Subcutaneous adipose tissue (tissue), 4 donors: ENCODE measurements around the gene ARID1B. TPM values are rescaled to one million over a fixed set of nuclear protein-coding genes. Genes with fewer than 3 reads are reported as not detected.

Experiments
- CTCF ChIP-seq: fragments of 450-650 bp; IDR thresholded peaks from one replicate; pipeline ENCODE4 v1.5.1; 2016; ENCODE audit warnings: low read depth, mild to moderate bottlenecking, control low read depth, antibody characterized with exemption, moderate library complexity
- total RNA-seq, 4 donors: library from RNA; depleted of rRNA; stranded (reverse); fragments of >200 nt; gene quantifications; one replicate each; pipeline ENCODE4 v1.1.0, GENCODE V29; 2016

Gene ARID1B
- total RNA-seq, 4 donors from 2014 or later, result 93.8 to 137 (median 104) TPM

DNA sequence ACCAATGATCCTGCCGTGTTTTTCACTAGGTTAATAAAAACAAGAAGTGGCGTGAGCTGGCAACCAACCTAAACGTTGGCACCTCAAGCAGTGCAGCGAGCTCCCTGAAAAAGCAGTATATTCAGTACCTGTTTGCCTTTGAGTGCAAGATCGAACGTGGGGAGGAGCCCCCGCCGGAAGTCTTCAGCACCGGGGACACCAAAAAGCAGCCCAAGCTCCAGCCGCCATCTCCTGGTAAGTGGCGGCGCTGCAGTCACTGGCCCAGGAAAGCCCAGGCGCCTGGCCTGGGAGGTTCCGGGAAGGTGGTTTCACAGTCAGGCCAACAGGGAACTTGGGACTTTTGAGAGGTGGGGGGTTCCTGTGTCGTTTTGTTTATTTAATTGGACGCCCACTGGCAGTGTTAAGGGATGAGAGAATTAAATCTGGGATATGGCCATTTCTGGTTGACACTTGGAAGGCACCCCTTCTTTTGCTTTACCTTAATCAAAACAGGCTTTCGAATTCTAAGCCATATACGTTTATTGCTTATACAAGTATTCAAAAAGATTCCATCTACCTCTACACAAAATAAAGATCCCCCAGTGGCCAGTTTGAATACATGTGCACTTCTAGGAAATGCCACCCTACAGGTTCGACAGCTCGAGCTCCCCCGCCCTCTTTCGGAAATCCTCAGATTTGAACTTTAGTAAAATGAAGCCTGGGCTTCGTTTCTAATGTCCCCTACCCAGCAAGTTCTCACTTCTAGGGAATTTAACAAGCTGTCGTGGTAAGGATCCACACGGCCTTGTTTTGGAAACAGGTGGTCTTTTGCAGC lies 407.2 kb downstream of the ARID1B start:
- no peak for TF ChIP-seq CTCF

GRCh38 chr6:157185171-157185570 lies 408.0 kb downstream of the ARID1B start:
- no peak for TF ChIP-seq CTCF

GRCh38 chr6:157185986-157186385 lies 408.8 kb downstream of the ARID1B start:
- no peak for TF ChIP-seq CTCF

GRCh38 chr6:157186785-157187181 lies 409.6 kb downstream of the ARID1B start:
- TF ChIP-seq CTCF, result no peak

- no peak for TF ChIP-seq CTCF
These were observed 410.3 kb downstream of the ARID1B start for GRCh38 chr6:157187182-157188083.

DNA sequence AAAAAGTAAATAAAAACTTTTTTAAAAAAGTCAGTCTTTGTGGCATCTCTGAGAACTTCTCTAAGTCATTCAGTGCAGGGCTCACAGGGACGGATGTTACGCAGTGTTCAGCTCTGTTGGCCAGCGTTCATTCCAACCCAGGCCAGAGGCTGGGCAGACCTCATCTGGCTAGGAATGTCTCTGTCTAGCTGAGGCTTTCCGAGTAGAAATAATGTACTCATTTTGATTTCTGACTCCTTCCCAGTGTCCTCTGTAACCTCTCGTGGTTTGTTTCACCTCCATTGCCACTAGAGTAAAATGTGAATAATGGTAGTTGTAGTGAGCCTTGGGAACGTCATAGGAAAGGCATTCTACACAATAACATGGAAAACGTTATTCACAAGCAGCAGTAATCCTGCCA lies 411.0 kb downstream of the ARID1B start:
- no peak for TF ChIP-seq CTCF

- no peak for TF ChIP-seq CTCF
These were observed 416.3 kb downstream of the ARID1B start for GRCh38 chr6:157193443-157193996.
